H1 (cell line): Measurements from ENCODE around the gene MYRF.

Experiments
- EP300 ChIP-seq, 2 experiments: IDR thresholded peaks; 1 replicate in 1 of 2; 2 replicates in 1 of 2; pipeline ENCODE4 v1.6.1; 2011 to 2012; ENCODE audit warnings: low read depth in 2 of 2, low read length in 2 of 2, mild to moderate bottlenecking in 2 of 2, borderline replicate concordance in 1 of 2, inconsistent platforms in 1 of 2, moderate library complexity in 1 of 2
- EZH2 ChIP-seq: fragments of 200-600 bp; sonication (generic); IDR thresholded peaks from 2 replicates; pipeline ENCODE4 v1.7.1; 2012; ENCODE audit warnings: low read depth, mild to moderate bottlenecking, moderate library complexity, low read length, inconsistent platforms; ENCODE audit not compliant: severe bottlenecking
- GABPA ChIP-seq: IDR thresholded peaks from 2 replicates; pipeline ENCODE4 v1.6.1; 2011; ENCODE audit warnings: mild to moderate bottlenecking, low read length, moderate library complexity, borderline replicate concordance; ENCODE audit not compliant: insufficient read depth
- POLR2A ChIP-seq, 2 experiments: IDR thresholded peaks; 1 replicate in 1 of 2; 2 replicates in 1 of 2; pipeline ENCODE4 v1.6.1; 2011; ENCODE audit warnings: low read depth in 2 of 2, low read length in 2 of 2, mild to moderate bottlenecking in 2 of 2; ENCODE audit errors: control extremely low read depth in 1 of 2
- RAD21 ChIP-seq, 2 experiments: IDR thresholded peaks in 1 of 2; conservative IDR thresholded peaks in 1 of 2; 2 replicates each; pipeline ENCODE4 v1.6.1; 2011; ENCODE audit warnings: low read depth in 2 of 2, low read length in 2 of 2, improper control_type of control experiment in 1 of 2, inconsistent platforms in 1 of 2, mild to moderate bottlenecking in 1 of 2, moderate library complexity in 1 of 2
- RBBP5 ChIP-seq: IDR thresholded peaks from 2 replicates; pipeline ENCODE4 v1.7.1; 2012; ENCODE audit warnings: low read depth, mild to moderate bottlenecking, inconsistent platforms, low read length, moderate library complexity, borderline replicate concordance
- TAF1 ChIP-seq: IDR thresholded peaks from 2 replicates; pipeline ENCODE4 v1.6.1; 2011; ENCODE audit warnings: mild to moderate bottlenecking, low read depth, low read length
- TF ChIP-seq, protein P1 (sequence below), 3 experiments: IDR thresholded peaks; 1 replicate in 2 of 3; 2 replicates in 1 of 3; pipeline versions ENCODE4 v1.5.1 to v1.6.1; 2011; ENCODE audit warnings: low read length in 3 of 3, mild to moderate bottlenecking in 3 of 3, inconsistent platforms in 2 of 3, low read depth in 1 of 3, moderate library complexity in 1 of 3; ENCODE audit not compliant: insufficient read depth in 1 of 3; ENCODE audit errors: control extremely low read depth in 1 of 3
- TF ChIP-seq, protein P2 (sequence below): IDR thresholded peaks from 2 replicates; pipeline ENCODE4 v1.6.1; 2012; ENCODE audit warnings: inconsistent platforms

DNA sequence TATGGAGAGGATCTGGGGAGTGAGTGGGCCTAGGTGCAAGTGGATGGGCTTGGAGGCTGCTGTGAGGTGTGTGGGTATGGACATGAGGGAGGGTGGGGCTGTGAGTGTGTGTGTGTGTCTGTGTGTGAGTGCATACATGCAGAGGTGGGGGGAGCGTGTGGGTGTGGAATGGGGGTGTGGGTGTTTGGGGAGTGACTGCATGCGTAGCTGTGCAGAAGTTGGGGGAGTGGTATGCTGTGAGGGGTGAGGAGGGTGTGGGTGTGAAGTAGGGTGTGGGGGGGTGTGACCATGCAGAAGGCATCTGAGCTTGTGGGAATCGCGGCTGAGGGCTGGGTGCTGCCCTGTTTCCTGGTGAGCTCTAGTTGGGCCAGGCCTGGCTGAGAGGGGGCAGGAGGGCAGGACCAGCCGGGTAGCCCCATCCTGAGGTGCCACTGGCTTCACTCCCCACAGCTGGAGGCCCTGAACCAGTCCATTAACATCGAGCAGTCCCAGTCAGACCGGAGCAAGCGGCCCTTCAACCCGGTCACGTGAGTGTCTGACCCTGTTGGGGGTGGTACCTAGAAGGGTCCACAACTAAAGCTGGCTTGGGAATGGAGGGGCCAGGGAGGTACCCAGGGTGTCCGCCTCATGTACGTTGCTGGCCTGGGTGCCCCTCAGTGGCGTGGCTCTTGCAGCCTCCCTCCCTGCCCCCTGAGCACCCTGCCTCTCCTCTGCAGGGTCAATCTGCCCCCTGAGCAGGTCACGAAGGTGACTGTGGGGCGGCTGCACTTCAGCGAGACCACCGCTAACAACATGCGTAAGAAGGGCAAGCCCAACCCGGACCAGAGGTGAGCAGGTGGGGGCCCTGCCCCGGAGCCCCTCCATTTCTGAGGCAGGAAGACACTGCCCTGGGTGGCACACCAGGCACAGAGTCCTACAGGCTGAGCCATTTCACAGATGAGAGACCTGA lies 23.4 kb downstream of the MYRF start:
- TF ChIP-seq, protein P1, sequence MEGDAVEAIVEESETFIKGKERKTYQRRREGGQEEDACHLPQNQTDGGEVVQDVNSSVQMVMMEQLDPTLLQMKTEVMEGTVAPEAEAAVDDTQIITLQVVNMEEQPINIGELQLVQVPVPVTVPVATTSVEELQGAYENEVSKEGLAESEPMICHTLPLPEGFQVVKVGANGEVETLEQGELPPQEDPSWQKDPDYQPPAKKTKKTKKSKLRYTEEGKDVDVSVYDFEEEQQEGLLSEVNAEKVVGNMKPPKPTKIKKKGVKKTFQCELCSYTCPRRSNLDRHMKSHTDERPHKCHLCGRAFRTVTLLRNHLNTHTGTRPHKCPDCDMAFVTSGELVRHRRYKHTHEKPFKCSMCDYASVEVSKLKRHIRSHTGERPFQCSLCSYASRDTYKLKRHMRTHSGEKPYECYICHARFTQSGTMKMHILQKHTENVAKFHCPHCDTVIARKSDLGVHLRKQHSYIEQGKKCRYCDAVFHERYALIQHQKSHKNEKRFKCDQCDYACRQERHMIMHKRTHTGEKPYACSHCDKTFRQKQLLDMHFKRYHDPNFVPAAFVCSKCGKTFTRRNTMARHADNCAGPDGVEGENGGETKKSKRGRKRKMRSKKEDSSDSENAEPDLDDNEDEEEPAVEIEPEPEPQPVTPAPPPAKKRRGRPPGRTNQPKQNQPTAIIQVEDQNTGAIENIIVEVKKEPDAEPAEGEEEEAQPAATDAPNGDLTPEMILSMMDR (IDR thresholded peaks at IDR 0.05; ENCODE audit: control extremely low read depth in 1 of 3, insufficient read depth in 1 of 3, low read depth in 1 of 3, low read length in 3 of 3): no peak
- no peak for TF ChIP-seq EZH2
- TF ChIP-seq GABPA: no peak
- no peak for TF ChIP-seq POLR2A (IDR thresholded peaks at IDR 0.05; ENCODE audit: control extremely low read depth in 1 of 2, low read depth in 2 of 2, low read length in 2 of 2)
- TF ChIP-seq EP300 (IDR thresholded peaks at IDR 0.05; ENCODE audit: borderline replicate concordance in 1 of 2, low read depth in 2 of 2, low read length in 2 of 2): no peak
- TF ChIP-seq RBBP5: no peak
- TF ChIP-seq, protein P2, sequence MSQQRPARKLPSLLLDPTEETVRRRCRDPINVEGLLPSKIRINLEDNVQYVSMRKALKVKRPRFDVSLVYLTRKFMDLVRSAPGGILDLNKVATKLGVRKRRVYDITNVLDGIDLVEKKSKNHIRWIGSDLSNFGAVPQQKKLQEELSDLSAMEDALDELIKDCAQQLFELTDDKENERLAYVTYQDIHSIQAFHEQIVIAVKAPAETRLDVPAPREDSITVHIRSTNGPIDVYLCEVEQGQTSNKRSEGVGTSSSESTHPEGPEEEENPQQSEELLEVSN: no peak
- TF ChIP-seq RAD21 (IDR thresholded peaks at IDR 0.05 in 1 of 2, conservative IDR thresholded peaks at IDR 0.05 in 1 of 2; ENCODE audit: low read depth in 2 of 2, low read length in 2 of 2): no peak
- TF ChIP-seq TAF1: no peak
